Thyroid gland (tissue), 4 donors: Measurements from ENCODE around the gene LRRFIP1.

Experiments
- CTCF ChIP-seq, 6 experiments: fragments of 200-600 bp in 3 of 6; fragments of 450-650 bp in 3 of 6; sonication (generic) in 3 of 6; IDR thresholded peaks; one replicate each; pipeline ENCODE4 v1.5.1; 2016 to 2019; ENCODE audit warnings: antibody characterized with exemption in 6 of 6, mild to moderate bottlenecking in 2 of 6, inconsistent platforms in 1 of 6, moderate library complexity in 1 of 6
- POLR2A ChIP-seq, 2 donors: fragments of 450-650 bp; IDR thresholded peaks; one replicate each; pipeline ENCODE4 v1.6.1; 2017; ENCODE audit warnings: antibody characterized with exemption in 2 of 2, mild to moderate bottlenecking in 2 of 2, moderate library complexity in 1 of 2

GRCh38 chr2:237672731-237673129 lies 45.3 kb downstream of the LRRFIP1 start:
- TF ChIP-seq CTCF (IDR thresholded peaks at IDR 0.05) (no peak), POLR2A (IDR thresholded peaks at IDR 0.05) (no peak)
